Stimulated activated CD4-positive, alpha-beta T cell treated with anti-CD3 and anti-CD28 coated beads, Interleukin-15, amount 100 ng/mL, for 24 hours (primary cell): ENCODE measurements around the gene KIF26B.

Experiments
- DNase-seq: peaks from one replicate; pipeline ENCODE4 v3.0.0-alpha.2; 2020

KIF26B gene

DNA sequence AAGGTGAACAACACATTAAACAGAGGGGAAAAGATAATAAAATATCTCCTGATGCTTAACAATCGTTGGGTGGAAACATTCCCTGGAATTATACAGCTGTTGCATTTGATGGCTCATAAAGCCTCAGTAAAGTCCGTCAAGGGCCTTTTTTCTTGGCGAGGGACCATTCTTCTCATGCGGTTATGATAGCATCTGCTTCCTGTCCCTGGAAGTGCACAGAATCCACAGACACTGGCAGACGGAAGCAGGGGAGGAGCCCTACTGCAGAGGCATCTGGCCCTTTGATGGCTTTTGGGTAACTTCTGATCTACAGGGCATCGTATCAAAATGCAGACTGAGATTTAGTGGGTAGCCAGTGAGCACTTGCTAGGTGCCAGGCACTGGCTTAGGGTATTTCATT lies 286.9 kb downstream of the KIF26B start:
- no peak for DNase-seq

DNA sequence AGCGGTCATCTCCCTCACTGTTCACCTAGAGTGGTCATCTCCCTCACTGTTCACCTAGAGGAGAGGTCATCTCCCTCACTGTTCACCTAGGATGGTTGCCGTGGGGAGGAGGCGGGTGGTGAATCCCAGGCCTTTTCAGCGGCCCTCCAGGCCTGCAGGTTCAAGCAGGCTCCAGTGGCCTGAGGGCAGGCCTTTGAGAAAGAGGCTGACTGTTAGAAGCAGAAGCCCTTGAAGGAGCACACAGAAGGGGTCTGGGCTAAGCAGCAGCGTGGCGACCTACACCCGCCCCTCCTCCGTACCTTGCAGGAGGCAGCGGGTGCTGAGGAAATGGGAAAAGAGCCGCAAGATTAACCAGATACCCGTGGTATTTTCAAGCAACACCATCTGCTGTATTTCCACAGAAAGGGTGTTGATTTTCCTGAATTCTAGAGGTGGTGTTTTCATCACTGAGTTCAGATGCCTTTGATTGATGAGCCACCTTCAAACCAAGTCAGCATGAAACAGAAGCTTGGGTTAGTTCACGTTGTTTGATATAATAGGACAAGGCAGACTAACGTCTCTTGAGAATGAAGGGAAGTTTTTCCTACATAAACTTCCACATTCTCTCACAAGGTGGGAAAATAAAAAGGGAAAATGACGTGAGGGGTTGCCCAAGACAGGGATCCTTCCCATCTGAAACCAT lies 289.5 kb downstream of the KIF26B start:
- DNase-seq: no peak

DNA sequence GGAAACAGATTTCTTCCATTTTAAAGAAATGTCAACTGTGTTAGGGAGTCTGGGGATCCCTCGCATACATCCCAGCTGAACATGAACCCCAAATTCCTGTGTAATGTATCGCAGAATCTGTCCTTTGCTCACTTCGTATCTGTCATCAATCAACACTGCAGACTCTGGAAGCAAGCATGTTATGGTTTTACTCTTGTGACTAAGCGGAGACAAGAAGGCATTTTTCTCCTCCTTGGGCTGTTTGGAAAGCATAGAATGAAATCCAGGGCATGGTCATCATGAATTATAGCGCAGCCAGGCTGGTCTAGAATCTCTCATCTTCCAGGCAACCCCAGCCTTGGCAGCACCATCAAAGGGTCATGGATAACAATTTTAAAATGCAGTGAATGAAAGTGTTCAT lies 290.2 kb downstream of the KIF26B start:
- DNase-seq: no peak

DNA sequence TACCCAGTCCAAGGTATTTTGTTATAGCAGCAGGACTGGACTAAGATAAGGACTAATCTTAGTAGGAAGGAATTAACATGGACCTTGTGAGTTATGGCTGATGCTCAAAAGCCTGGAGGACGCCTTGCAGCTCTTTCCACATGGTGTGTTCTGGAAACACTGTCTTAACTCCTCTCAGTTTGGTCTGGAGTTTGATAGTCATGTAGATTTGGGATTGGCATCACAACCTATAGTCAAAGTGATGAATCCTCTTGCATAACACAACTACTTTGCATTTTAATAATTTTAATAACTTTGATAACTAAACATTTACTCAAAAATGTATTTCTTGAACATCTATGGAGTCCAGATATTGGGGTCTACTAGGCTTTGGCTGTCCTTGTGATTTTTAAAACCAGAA lies 293.7 kb downstream of the KIF26B start:
- DNase-seq: no peak

DNA sequence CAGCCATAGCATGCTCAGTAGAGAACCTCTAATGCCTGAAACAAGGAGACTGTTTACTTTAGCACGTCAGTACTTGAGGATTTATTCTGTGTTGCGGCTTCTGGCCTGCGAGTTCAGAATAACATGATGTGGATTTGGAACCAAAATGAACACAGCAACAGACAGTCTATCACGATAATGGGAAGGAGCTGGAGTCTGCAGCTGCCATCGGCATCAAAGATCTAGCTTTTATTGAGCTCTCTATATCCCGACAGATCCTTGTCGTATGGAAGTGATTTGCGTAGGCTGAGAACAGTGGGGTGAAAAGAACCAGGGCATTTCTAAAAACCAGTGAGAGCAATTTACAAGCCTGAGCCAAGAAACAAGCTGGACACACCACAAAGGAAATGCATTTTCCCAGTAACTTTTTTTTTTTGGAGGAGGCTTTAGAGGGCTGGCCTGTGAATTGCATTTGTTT lies 294.2 kb downstream of the KIF26B start:
- no peak for DNase-seq

DNA sequence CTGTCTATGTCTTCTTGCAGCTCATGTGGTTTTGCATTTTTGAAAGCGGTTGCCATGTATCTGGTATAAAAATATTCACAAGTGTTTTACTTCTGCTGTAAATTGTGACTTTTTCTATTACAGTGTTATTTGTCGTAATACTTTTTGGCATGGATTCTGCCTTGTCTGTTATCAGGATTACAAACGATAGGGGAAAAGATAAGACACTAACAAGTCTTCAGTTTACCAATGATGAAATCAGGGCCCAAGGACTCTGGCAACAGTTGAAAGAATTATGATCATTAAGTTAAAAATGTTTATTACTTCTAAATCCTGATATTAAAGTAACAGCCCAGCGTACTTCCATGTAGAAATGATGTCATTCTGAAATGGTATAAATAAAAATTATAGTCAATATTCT lies 298.8 kb downstream of the KIF26B start:
- DNase-seq: no peak

DNA sequence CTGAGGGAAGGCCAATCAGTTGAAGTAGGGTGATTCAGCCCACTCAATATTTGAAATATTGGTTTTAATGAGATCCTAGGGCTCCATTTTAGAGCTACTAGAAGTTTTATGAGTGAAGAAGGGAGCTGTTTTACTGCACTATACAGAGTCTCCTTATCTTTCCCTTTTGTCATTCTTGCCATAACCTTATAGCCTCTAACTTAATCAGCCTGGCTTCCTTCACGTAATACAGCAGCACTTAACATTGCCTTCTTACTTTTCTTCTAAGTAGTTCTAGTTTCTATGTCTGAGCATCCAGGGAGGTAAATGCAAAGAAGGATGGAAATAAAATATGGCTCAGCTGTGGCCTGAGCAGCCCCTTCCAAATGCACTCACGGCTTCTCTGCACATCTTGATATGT lies 299.3 kb downstream of the KIF26B start:
- no peak for DNase-seq

DNA sequence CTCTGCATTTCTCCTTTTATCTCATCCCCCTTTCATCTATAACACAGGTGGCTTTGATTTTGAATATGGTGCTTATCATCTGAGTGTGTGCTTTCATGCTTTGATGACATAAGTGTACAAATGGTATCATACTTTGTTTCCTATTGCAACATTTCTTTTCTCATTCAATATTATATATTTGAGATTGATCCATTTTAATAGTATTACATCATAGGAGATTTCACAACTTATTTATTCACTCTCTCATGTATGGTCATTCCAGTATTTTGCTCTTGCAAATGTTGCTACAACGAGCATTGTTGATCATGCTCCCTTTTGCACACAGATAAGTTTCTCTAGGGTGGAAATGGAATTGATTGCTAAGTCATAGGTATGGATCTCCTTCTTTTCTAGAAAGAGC lies 302.8 kb downstream of the KIF26B start:
- no peak for DNase-seq

DNA sequence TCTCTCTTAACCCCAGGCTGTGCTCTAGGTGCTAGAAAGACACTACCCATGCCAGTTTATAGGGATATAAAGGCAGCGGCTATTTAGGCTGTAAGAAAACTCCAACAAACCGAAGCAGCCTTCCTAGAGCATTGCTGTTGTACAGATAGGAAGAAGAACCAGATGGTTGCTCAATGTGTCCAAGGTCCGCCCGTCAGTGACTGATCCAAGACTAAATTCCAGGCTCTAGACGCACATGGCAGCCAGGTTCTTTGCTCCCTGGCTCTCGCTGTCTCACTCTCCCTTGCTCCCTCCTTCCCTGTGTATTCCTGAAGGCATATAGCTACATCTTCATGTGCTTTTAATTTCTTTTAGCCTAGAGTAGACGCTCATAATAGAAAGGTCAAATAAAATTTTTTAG lies 303.4 kb downstream of the KIF26B start:
- DNase-seq: no peak

DNA sequence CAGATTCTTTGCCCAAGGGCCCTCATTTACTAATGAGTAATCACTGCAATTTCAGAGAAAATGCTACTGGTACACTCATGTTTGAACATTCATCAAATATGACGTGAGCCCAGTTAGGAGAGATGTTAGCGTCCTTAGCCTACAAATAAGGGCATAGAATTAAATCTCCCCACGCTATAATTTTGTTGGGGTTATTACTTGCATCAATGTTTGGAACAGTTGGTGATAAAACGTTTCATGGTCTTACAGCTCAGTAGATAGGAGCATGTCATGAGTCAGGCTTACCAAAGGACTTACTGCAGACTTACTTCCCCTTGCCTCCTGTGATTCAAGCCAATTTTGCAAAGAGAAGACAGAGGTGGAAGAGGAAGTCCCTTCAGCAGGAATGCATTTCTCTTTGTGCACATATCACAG lies 304.0 kb downstream of the KIF26B start:
- no peak for DNase-seq

DNA sequence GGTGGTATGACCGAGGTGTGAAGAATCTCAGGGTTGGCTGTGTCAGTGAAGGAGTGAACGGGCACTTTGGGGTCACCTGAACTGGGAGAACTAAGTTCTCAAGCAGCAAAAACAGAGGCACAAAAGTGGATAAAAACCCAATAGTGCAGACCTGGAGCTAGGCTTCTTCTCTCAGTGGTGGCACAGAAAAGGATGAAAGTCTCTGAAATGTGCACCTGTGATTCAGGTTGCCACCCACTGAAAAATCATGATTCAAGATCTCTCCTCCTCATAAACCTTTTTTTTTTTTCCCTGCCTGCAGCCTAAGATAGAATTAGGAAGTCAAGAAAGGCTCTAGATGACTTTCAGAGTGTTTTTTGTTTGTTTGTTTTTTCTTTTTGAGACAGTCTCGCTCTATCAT lies 304.8 kb downstream of the KIF26B start:
- DNase-seq: no peak

DNA sequence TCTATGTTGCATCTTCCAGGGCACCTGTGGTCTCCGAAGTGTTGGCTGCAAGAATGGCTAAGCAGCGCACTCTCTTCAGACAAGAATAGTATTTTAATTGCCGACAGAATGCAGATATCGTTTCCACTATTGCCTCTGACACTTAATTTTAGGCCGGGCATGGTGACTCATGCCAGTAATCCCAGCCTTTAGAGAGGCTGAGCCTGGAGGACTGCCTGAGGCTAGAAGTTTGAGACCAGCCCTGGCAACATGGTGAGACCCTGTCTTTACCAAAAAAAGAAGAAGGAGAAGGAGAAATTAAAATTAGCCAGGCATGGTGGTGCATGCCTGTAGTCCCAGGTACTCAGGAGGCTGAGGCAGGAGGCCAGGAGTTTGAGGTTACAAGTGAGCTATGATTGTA lies 306.9 kb downstream of the KIF26B start:
- no peak for DNase-seq

DNA sequence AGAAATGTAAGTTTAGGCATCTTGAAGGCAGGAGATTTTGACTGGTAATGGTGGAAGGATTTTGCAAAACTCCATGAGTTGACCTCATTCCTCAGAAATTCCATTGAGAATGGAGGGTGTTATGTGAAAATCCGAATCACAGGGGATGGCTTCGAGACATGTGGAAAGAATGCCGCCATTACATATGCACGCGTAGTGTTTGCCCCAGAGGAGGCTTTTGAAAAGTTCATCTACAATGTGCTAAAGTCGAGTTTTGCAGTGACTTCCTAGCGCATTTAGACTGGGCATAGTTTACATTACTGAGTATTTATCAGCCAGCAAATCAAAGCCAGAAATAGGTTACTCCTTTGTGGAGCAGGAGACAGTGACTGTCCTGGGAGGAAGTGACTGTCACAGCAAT lies 307.4 kb downstream of the KIF26B start:
- DNase-seq: no peak

DNA sequence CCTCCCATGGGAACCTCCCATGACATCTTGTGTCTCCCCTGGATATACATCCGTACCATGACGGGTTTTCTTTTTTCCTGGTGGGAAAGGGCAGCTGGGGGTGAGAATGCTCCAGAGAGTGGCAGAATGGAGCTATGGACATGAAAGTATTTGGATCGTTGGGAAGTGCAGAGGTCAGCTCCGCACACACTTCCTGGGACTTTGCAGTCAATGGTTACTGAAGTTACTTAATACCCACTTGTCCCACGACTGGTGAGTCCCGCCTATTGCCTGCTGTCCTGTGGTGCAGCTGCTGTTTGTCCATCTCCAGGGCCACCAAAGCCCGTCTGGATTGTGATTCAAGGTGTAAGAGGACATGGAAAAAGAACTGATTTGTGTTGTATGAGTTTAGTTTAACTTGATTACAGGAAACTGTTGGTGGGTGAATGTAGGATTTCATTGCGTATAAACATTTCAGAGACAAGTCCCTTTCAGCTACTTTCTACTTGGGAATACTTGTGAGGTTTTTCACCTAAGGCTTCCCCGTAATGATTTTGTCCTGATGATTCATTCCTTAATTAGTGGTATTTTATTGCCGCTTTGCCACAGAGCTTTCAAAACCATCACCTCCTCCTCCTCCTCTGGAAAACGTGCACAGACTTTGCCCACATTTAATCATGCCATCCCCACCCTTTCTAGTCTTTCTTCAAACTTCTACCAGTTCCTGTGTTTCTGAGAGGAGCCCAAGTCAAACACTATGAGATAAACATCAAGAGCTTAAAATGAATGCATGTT lies 308.8 kb downstream of the KIF26B start:
- no peak for DNase-seq

DNA sequence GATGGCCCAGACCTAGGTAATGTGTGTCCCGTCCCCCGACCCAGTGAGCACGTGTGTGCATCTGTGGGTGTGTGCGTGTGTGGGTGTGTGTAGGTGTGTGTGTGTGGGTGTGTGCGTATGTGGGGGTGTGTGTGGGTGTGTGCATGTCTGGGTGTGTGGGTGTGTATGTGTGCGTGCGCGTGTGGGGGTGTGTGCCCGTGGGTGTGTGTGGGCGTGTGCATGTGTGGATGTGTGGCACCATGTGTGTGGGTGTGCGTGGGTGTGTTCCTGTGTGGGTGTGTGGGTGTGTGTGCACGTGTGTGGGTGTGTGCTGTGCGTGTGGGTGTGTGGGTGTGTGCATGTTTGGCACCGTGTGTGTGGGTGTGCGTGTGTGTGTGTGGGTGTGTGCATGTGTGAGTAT lies 309.5 kb downstream of the KIF26B start:
- peak; percentile 4 for DNase-seq

DNA sequence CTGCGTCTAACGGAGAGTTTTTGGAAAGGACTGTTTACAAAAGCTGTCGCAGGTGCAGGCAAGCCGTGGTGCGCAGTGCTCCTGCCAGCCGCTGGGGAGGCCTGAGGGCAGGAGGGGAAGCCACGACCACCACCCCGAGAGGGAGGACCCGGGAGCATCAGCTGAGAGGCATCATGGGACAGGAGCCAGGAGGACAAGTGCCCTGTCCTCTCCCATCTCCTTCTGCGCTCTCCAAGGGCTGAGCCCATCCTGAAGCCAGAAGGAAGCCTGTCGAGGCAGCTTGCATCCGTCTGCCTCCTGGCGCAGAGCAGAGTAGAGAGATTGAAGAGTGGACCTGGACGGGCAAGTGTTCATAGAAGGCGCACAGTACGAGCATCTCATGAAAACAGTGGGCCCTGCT lies 310.9 kb downstream of the KIF26B start:
- DNase-seq: no peak

DNA sequence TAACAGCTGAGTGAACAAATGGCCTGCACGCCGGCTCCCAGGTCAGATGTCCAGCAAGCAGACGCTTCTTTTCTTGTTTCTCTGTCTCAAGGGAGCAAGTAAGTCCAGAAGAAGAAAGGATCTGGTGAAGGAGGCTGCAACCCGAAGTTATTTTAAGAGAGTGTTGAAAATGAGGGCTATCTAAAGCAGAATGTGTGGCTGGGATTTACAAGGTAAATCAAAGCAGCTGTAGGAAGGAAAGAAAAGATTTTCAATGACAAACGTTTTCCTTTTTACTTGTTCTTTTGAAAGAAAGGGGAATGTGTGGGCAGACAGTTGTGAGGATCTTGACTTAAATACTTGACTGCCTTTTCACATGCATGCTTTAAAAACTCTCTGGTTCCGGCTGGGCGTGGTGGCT lies 311.5 kb downstream of the KIF26B start:
- no peak for DNase-seq

DNA sequence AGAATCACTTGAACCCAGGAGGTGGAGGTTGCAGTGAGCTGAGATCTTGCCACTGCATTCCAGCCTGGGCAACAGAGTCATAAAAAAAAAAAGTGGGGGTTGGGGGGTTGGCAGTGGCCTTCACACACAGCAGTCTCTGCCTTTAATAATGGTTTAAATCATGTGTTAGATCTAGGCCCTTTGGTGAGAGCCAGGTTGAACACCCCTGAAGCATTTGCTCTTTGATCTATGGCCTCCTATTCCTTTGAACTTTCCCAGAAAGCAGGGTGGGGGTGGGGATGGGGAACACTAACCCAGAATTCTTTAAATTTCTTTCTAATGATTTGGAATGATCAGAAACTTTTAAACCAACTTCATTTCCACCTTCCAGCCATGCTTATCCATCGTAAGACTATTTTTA lies 313.0 kb downstream of the KIF26B start:
- no peak for DNase-seq

DNA sequence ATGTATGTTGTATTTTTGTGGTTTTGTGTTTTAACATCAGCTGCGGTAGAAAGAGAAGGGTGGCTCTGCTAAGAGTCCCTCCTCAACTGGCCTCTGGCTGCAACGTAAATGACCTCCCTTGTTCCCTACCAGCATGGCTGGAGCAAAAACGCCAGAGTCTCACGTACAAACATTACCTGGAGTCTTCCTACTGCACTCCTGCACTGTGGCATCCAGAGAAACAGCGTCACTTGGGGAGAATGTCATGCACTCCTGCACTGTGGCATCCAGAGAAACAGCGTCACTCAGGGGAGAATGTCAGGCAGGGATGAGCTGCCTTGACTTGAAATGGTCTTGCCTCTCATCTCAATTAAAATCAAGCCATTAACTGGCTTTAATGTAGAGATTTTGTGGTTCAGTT lies 314.2 kb downstream of the KIF26B start:
- no peak for DNase-seq

DNA sequence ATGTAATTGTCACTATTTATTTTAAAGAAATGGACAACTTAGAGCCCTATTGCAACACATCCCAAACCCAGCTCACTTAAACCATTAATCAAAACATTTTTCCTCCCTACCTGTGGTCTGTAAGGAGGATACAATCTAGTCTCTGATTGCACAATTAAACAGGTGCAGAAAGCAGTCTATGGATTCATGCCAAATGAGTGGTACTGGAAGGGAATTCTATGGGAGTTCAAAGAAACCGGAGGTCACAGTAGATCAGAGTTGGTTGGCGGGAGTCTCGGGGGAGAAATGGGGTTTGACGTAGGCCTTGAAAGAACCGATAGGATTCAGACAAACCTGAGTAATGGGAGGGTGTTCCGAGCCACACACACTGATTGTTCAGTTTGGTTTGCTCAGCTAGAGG lies 314.9 kb downstream of the KIF26B start:
- no peak for DNase-seq

DNA sequence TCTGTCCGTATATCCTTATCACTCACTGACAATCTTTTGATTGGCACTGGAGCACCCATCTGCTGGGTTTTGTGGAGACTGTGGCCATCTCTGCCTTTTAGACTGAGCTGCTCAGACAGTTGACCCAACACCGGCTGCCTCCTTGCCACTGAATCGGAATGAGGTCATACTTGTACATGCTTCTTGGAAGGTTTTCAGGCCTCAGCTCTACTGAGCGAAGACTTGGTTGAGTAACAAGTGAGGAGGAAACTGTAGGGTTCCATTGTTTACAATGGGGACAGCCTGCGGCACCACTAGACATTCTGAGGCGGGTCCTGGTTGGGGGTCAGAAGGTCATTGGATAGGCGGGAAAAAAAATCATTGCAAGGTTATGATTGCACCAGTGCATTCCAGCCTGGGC lies 320.3 kb downstream of the KIF26B start:
- DNase-seq: no peak

DNA sequence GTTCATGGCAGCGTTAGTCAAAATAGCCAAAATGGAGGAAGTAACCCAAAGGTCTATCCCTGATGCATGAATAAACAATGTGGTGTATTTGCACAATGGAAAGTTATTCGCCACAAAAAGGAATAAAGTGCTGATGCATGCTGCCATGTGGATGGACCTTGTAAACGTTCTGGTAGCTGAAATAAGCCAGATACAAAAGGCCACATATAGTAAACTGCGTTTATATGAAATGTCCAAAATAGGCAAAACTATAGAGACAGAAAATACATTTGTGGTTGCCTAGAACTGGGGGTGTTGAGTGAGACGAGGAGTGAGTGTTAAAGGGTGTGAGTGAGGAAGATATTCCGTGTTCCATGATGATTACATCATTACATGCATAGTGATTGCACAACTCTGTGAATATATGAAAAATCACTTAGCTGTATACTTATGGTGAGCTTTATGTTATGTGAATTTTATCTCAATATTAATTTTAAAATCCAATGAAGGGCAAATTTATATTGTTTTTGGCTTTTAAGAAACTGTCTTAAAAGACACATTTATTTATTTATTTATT lies 321.3 kb downstream of the KIF26B start:
- no peak for DNase-seq

DNA sequence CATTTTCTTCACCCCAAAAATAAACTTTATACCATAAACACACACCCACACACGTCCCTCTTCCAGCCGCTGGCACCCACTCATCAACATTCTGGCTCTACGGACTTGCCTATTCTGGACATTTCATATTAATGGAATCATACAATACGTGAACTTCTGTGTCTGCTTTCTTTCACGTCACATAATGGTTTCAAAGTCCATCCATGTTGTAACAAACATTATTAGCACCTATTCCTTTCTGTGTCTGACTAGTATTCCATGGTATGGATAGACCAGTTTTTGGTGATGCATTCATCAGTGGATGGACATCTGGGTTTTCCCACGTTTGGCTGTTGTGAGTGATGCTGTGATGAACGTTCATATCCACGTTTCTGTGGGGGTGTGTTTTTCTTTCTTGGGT lies 323.2 kb downstream of the KIF26B start:
- no peak for DNase-seq

DNA sequence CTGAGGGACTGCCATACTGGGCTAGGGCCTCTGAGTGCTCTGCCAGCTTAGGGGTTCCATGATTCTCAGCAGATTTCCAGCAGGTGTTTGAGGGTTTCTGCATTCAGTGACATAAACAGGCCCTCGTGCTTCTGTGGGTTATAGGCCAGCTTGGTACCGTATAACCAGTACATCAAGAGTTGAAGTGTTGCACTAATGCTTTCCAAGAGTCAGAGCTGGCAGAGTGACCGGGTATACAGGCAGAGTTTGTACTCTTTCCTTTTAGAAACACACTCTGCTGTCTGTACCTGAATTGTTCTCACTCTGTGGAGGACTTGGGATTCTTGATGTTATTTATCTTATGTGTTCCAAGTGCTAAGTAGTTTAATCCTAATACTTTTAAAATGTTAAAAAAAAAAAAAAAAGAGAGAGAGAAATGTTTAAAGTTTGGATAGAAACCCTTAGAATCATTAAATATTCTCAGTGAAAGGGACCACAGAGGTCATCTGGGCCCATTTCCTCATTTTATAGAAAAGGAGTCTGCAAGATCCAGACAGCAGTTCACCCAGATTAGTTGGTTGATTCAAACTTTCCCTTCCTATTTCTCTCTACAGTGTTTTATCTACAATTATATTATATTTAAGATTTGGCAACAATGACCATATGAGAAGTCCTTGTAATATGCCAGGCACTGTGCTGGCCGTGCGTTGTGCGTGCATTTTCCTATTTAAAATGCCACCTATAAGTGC lies 325.8 kb downstream of the KIF26B start:
- DNase-seq: no peak
